Activated B cell treated with CpG ODN at 0.5 μM for 24 hours (primary cell): ENCODE results near the gene CLEC10A. TPM values are rescaled to one million over a fixed set of nuclear protein-coding genes. Genes with fewer than 3 reads are reported as not detected.

Experiments
- ATAC-seq: fragments of 200-7000 bp; cut with Tn5 transposase; one replicate; pipeline ENCODE4 v1.10.0; 2021; ENCODE audit warnings: low read depth, mild to moderate bottlenecking, moderate library complexity
- CTCF ChIA-PET: fragments of 350-600 bp; sonication (Branson Sonifier 250); formaldehyde crosslinking; loops from one replicate; lab custom pipeline; 2021; ENCODE audit warnings: antibody characterized with exemption; lab: Charles Lee
- POLR2A ChIA-PET: fragments of 350-600 bp; sonication (Branson Sonifier 250); formaldehyde crosslinking; loops from one replicate; lab custom pipeline; 2021; ENCODE audit warnings: antibody characterized with exemption; lab: Charles Lee
- DNase-seq: peaks from one replicate; pipeline ENCODE4 v3.0.0; 2022
- H3K27ac Mint-ChIP-seq: one replicate; pipeline ENCODE4 v1.8.0; 2020; ENCODE audit warnings: mixed read lengths
- H3K27me3 Mint-ChIP-seq: one replicate; pipeline ENCODE4 v1.8.0; 2021; ENCODE audit warnings: mixed read lengths
- H3K36me3 Mint-ChIP-seq: one replicate; pipeline ENCODE4 v1.8.0; 2021; ENCODE audit warnings: low read depth, mixed read lengths
- H3K4me1 Mint-ChIP-seq: one replicate; pipeline ENCODE4 v1.8.0; 2021; ENCODE audit warnings: mixed read lengths
- H3K4me3 Mint-ChIP-seq: one replicate; pipeline ENCODE4 v1.8.0; 2020; ENCODE audit warnings: mild to moderate bottlenecking, mixed read lengths
- H3K9me3 Mint-ChIP-seq: one replicate; pipeline ENCODE4 v1.8.0; 2020; ENCODE audit warnings: mixed read lengths
- intact Hi-C: fragments of 100-400 bp; cut with micrococcal nuclease; formaldehyde crosslinking; loops from one replicate; pipeline ENCODE4 v1.15.1; 2024
- total RNA-seq: library from RNA; stranded (reverse); gene quantifications from 2 replicates; pipeline ENCODE4 v1.2.3, GENCODE V29; 2022
- TF ChIP-seq, protein P1 (sequence below): fragments of 200-600 bp; IDR thresholded peaks from one replicate; pipeline ENCODE4 v1.8.0; 2022; ENCODE audit warnings: antibody characterized with exemption, mild to moderate bottlenecking

The CLEC10A gene
- total RNA-seq, 1 donor from 2014 or later, result not detected

DNA sequence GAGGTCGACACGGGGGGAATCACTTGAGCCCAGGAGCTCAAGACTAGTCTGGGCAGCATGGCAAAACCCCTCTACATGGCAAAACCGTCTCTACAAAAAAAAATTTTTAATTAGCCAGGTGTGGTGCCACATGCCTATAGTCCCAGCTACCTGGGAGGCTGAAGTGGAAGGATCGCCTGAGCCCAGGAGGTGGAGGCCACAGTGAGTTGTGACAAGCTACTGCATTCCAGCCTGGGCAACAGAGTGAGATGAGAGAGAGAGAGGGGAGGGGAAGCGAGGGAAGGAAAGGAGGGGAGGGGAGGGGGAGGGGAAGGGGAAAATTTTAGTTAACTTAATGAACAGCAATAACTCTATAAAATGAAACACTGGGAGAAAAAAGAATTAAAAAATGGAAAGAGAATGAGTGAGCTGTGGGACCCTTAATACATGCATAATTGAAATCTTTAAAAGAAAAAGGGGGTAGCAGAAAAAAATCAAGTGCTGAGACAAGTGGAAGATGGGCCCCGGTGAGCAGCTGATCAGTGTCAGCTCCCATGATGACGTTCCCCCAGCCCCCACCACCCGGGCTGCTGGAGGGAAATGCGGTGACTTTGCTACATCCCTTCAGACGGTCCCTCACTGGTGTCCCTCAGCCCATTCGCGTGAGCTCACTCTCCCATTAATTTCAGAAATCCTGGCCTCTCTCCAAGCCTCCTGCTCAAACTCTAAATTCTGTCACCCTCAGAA, 31.9 kb upstream of the CLEC10A start:
- ChIA-PET POLR2A (no interaction called here), CTCF (no interaction called here)
- intact Hi-C loops, result no loop called here
- Mint-ChIP-seq H3K27ac (no peak overlapping the region), H3K9me3 (no peaks in the 10 kb centered on the region), H3K36me3 (no peaks in the 10 kb centered on the region), H3K27me3 (peaks cover 2% of the 10 kb centered on the region), H3K4me3 (no peak overlapping the region), H3K4me1 (peaks cover 8% of the 10 kb centered on the region)
- DNase-seq, result no peak
- ATAC-seq, result no peak
- TF ChIP-seq, protein P1, sequence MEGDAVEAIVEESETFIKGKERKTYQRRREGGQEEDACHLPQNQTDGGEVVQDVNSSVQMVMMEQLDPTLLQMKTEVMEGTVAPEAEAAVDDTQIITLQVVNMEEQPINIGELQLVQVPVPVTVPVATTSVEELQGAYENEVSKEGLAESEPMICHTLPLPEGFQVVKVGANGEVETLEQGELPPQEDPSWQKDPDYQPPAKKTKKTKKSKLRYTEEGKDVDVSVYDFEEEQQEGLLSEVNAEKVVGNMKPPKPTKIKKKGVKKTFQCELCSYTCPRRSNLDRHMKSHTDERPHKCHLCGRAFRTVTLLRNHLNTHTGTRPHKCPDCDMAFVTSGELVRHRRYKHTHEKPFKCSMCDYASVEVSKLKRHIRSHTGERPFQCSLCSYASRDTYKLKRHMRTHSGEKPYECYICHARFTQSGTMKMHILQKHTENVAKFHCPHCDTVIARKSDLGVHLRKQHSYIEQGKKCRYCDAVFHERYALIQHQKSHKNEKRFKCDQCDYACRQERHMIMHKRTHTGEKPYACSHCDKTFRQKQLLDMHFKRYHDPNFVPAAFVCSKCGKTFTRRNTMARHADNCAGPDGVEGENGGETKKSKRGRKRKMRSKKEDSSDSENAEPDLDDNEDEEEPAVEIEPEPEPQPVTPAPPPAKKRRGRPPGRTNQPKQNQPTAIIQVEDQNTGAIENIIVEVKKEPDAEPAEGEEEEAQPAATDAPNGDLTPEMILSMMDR, result no peak

GRCh38 chr17:7110617-7111306, 30.7 kb upstream of the CLEC10A start:
- no peak for ATAC-seq
- Mint-ChIP-seq H3K4me1 (peaks cover 8% of the 10 kb centered on the region), H3K4me3 (no peak overlapping the region), H3K27me3 (peaks cover 2% of the 10 kb centered on the region), H3K27ac (no peak overlapping the region), H3K9me3 (no peaks in the 10 kb centered on the region), H3K36me3 (no peaks in the 10 kb centered on the region)
- intact Hi-C loops, result no loop called here
- ChIA-PET CTCF (no interaction called here), POLR2A (no interaction called here)
- DNase-seq, result no peak
- TF ChIP-seq, protein P1, result no peak

DNA sequence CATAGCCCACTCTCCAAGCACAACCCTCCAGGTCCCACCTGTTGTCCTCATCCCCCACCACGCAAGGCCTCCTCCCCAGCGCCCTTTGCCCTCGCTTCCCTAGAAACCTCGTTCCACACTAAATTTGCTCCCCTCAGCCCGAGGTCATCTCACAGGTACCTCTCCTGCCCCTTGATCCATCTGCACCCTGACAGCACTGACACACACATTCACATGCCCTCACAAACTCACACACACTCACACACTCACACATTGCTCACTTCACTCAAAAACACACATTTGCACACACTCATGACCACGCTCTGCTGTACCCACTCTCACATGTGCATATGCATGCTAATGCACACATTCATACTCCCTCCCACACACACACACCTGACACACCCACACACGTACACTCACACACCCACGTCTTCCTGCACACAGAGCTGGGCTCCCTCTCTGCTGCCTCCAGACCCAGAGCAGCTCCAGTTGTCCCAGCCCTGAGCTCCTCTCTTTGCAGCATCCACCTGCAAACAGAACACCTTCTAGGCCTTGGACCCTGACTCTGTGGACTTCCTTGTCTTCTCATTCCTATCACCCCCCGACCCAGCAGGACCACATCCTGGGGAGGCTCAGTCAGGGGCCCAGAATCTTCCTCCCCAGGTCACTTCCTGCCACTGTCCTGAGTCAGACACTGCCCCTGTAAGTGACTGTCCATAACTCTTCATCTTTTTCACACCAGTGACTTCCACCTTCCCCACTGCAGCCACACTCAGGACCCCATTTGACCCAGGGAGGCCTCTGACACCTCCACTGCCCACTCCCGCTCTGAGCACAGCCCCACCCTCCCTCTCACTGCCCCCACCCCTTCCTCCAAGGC, 29.6 kb upstream of the CLEC10A start:
- Mint-ChIP-seq H3K9me3 (no peaks in the 10 kb centered on the region), H3K36me3 (no peaks in the 10 kb centered on the region), H3K27ac (no peak overlapping the region), H3K4me1 (peaks cover 8% of the 10 kb centered on the region), H3K27me3 (peaks cover 2% of the 10 kb centered on the region), H3K4me3 (no peak overlapping the region)
- intact Hi-C loops, result no loop called here
- POLR2A ChIA-PET, result no interaction called here
- TF ChIP-seq, protein P1, result no peak
- no peak for ATAC-seq
- no peak for DNase-seq
- CTCF ChIA-PET, result no interaction called here

GRCh38 chr17:7108981-7109380, 28.9 kb upstream of the CLEC10A start:
- no peaks in the 10 kb centered on the region for H3K9me3 Mint-ChIP-seq
- H3K27me3 Mint-ChIP-seq, result peaks cover 2% of the 10 kb centered on the region
- ATAC-seq, result no peak
- ChIA-PET POLR2A (no interaction called here), CTCF (no interaction called here)
- H3K36me3 Mint-ChIP-seq, result no peaks in the 10 kb centered on the region
- TF ChIP-seq, protein P1, result no peak
- no peak for DNase-seq
- no peak overlapping the region for H3K4me3 Mint-ChIP-seq
- intact Hi-C loops, result no loop called here
- peaks cover 8% of the 10 kb centered on the region for H3K4me1 Mint-ChIP-seq
- H3K27ac Mint-ChIP-seq, result no peak overlapping the region

- ChIA-PET POLR2A (no interaction called here), CTCF (no interaction called here)
- peaks cover 8% of the 10 kb centered on the region for H3K4me1 Mint-ChIP-seq
- intact Hi-C loops, result no loop called here
- DNase-seq, result no peak
- no peak for ATAC-seq
- H3K27me3 Mint-ChIP-seq, result peaks cover 2% of the 10 kb centered on the region
- H3K9me3 Mint-ChIP-seq, result no peaks in the 10 kb centered on the region
- H3K36me3 Mint-ChIP-seq, result no peaks in the 10 kb centered on the region
- no peak overlapping the region for H3K4me3 Mint-ChIP-seq
- no peak overlapping the region for H3K27ac Mint-ChIP-seq
- TF ChIP-seq, protein P1, result no peak
Measured at GRCh38 chr17:7108560-7108925, 28.5 kb upstream of the CLEC10A start.
